B cell (primary cell): ENCODE measurements around the gene SMARCA4. TPM values are rescaled to one million over a fixed set of nuclear protein-coding genes. Genes with fewer than 3 reads are reported as not detected.

ENCODE experiments used
- ATAC-seq: fragments of 200-7000 bp; cut with Tn5 transposase; one replicate; pipeline ENCODE4 v1.10.0; 2021; ENCODE audit warnings: low read depth, mild to moderate bottlenecking, moderate number of reproducible peaks, moderate library complexity
- CTCF ChIA-PET: fragments of 350-600 bp; sonication (Branson Sonifier 250); formaldehyde crosslinking; loops from one replicate; lab custom pipeline; 2021; ENCODE audit warnings: antibody characterized with exemption, inconsistent platforms; lab: Charles Lee
- POLR2A ChIA-PET: fragments of 350-600 bp; sonication (Branson Sonifier 250); formaldehyde crosslinking; loops from one replicate; lab custom pipeline; 2021; ENCODE audit warnings: antibody characterized with exemption; lab: Charles Lee
- DNase-seq: peaks from one replicate; pipeline ENCODE4 v3.0.0; 2013
- H2AFZ ChIP-seq: 2 replicates; pipeline ENCODE4 v1.6.1; 2012; ENCODE audit warnings: mild to moderate bottlenecking, low read depth, low read length; ENCODE audit not compliant: insufficient read depth, poor library complexity, severe bottlenecking
- H3K27ac ChIP-seq, 2 donors: 1 replicate in 1 of 2; 2 replicates in 1 of 2; pipeline ENCODE4 v1.5.1; 2012 to 2013; ENCODE audit warnings: low read length in 2 of 2, mild to moderate bottlenecking in 2 of 2, moderate library complexity in 1 of 2
- H3K27me3 ChIP-seq, 4 experiments: fragments of 200-600 bp in 1 of 4; sonication (generic) in 1 of 4; replicated peaks in 1 of 4; 1 replicate in 2 of 4; 2 replicates in 2 of 4; pipeline versions ENCODE4 v1.6.1 to v1.7.0; 2013 to 2016; ENCODE audit warnings: low read length in 3 of 4, mild to moderate bottlenecking in 2 of 4, mixed read lengths in 1 of 4, moderate library complexity in 1 of 4; ENCODE audit not compliant: insufficient read depth in 4 of 4, control insufficient read depth in 3 of 4; ENCODE audit errors: control extremely low read depth in 1 of 4
- H3K36me3 ChIP-seq, 2 experiments: replicated peaks in 1 of 2; 1 replicate in 1 of 2; 2 replicates in 1 of 2; pipeline versions ENCODE4 v1.6.1 to v1.7.1; 2013; ENCODE audit warnings: low read length in 1 of 2; ENCODE audit not compliant: insufficient read depth in 2 of 2, control insufficient read depth in 1 of 2; ENCODE audit errors: control extremely low read depth in 1 of 2, extremely low read depth in 1 of 2
- H3K4me1 ChIP-seq, 2 donors: fragments of 200-600 bp in 1 of 2; sonication (generic) in 1 of 2; 1 replicate in 1 of 2; 2 replicates in 1 of 2; pipeline versions ENCODE4 v1.5.1 to v1.6.1; 2013 to 2017; ENCODE audit warnings: low read length in 2 of 2; ENCODE audit not compliant: control insufficient read depth in 2 of 2, insufficient read depth in 2 of 2
- H3K4me2 ChIP-seq: replicated peaks from 2 replicates; pipeline ENCODE3; 2012; ENCODE audit warnings: mild to moderate bottlenecking, low read depth, low read length; ENCODE audit not compliant: poor library complexity, severe bottlenecking
- H3K4me3 ChIP-seq, 5 experiments: fragments of 200-600 bp in 1 of 5; sonication (generic) in 1 of 5; 1 replicate in 3 of 5; 2 replicates in 2 of 5; pipeline versions ENCODE4 v1.5.1 to v1.7.0; 2011 to 2016; ENCODE audit warnings: low read length in 4 of 5, mild to moderate bottlenecking in 4 of 5, low read depth in 2 of 5, control low read depth in 1 of 5, moderate library complexity in 1 of 5; ENCODE audit not compliant: insufficient read depth in 1 of 5; ENCODE audit errors: control extremely low read depth in 1 of 5, extremely low read depth in 1 of 5
- H3K79me2 ChIP-seq: fragments of 200-600 bp; sonication (generic); one replicate; pipeline ENCODE4 v1.6.0; 2016; ENCODE audit warnings: low read length; ENCODE audit not compliant: control insufficient read depth, insufficient read depth
- H3K9ac ChIP-seq: fragments of 200-600 bp; sonication (generic); 2 replicates; pipeline ENCODE4 v1.6.1; 2017; ENCODE audit warnings: mild to moderate bottlenecking, low read length, moderate library complexity
- H3K9me3 ChIP-seq, 3 donors: one replicate each; pipeline versions ENCODE4 v1.6.1 to v1.7.1; 2013; ENCODE audit warnings: low read length in 2 of 3; ENCODE audit not compliant: control insufficient read depth in 2 of 3, insufficient read depth in 1 of 3; ENCODE audit errors: control extremely low read depth in 1 of 3
- H4K20me1 ChIP-seq: 2 replicates; pipeline ENCODE4 v1.6.0; 2012; ENCODE audit warnings: mild to moderate bottlenecking, low read length; ENCODE audit not compliant: insufficient read depth, control insufficient read depth, poor library complexity, severe bottlenecking
- H3K27ac Mint-ChIP-seq: one replicate; pipeline ENCODE4 v1.8.0; 2021; ENCODE audit warnings: mixed read lengths
- H3K27me3 Mint-ChIP-seq: one replicate; pipeline ENCODE4 v1.8.0; 2021; ENCODE audit warnings: mixed read lengths
- H3K4me1 Mint-ChIP-seq: one replicate; pipeline ENCODE4 v1.8.0; 2021; ENCODE audit warnings: mixed read lengths
- H3K4me3 Mint-ChIP-seq: one replicate; pipeline ENCODE4 v1.8.0; 2021; ENCODE audit warnings: mixed read lengths
- H3K9me3 Mint-ChIP-seq: one replicate; pipeline ENCODE4 v1.8.0; 2022; ENCODE audit warnings: mixed read lengths; ENCODE audit not compliant: insufficient read depth
- CTCF ChIP-seq: fragments of 200-600 bp; IDR thresholded peaks from one replicate; pipeline ENCODE4 v1.8.0; 2022; ENCODE audit warnings: antibody characterized with exemption, mild to moderate bottlenecking
- EZH2 ChIP-seq: IDR thresholded peaks from 2 replicates; pipeline ENCODE4 v1.6.1; 2012; ENCODE audit warnings: borderline replicate concordance, low read depth, mild to moderate bottlenecking, moderate library complexity, low read length; ENCODE audit not compliant: insufficient read depth, poor library complexity, severe bottlenecking
- WGBS: methylation state at CpG from one replicate; pipeline ENCODE4 v1.1.5; 2013; ENCODE audit warnings: missing lambda C conversion rate; ENCODE audit not compliant: insufficient coverage; 5-methylcytosine and 5-hydroxymethylcytosine counted together
- intact Hi-C: fragments of 100-400 bp; cut with micrococcal nuclease; formaldehyde crosslinking; loops from one replicate; pipeline ENCODE4 v1.10.0; 2022
- polyA plus RNA-seq: library from polyadenylated mRNA; depleted of rRNA; stranded (reverse); fragments of >200 nt; gene quantifications from 2 replicates; pipeline ENCODE4 v1.2.3, GENCODE V29; 2012
- total RNA-seq, 2 donors: library from RNA; stranded (reverse); fragments of 120-200 nt in 1 of 2; gene quantifications; 1 replicate in 1 of 2; 2 replicates in 1 of 2; pipeline versions ENCODE4 v1.2.3 to v1.2.4, GENCODE V29; 2013 to 2022

SMARCA4 gene
- total and polyA plus RNA-seq, 2 donors (not counting 1 experiment from before 2014, with no cell fraction given), result 49.7 to 82.3 TPM

DNA sequence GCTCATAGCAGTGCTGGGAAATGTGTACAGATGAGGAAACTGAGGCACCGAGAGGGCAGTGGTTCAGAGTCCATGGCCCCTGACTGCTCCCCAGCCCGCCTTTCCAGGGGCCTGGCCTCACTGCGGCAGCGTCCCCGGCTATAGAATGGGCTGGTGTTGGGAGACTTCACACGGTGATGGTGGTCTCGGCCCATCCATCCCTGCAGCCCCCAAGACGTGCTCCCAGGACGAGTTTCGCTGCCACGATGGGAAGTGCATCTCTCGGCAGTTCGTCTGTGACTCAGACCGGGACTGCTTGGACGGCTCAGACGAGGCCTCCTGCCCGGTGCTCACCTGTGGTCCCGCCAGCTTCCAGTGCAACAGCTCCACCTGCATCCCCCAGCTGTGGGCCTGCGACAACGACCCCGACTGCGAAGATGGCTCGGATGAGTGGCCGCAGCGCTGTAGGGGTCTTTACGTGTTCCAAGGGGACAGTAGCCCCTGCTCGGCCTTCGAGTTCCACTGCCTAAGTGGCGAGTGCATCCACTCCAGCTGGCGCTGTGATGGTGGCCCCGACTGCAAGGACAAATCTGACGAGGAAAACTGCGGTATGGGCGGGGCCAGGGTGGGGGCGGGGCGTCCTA is 144.3 kb downstream of the SMARCA4 start:
- Mint-ChIP-seq H3K27ac (no peak overlapping the region), H3K4me3 (no peak overlapping the region), H3K9me3 (no peaks in the 10 kb centered on the region), H3K4me1 (no peaks in the 10 kb centered on the region), H3K27me3 (no peaks in the 10 kb centered on the region)
- CTCF ChIA-PET, result interaction anchor here (0.5 to 1.2 kb wide), 2 partner anchors 17 to 21 kb away, joined by 3 read pairs; no protein-coding TSS in a partner anchor
- WGBS, result 97% methylated on average over 32 of the region's 36 CpGs
- H3K4me2 ChIP-seq, result no peak overlapping the region
- no peak overlapping the region for H3K27ac ChIP-seq
- POLR2A ChIA-PET, result no interaction called here
- no peak for TF ChIP-seq CTCF
- TF ChIP-seq EZH2, result no peak
- H3K27me3 ChIP-seq, result peaks cover 0 to 2% (median 0%) of the 10 kb centered on the region in 4 experiments
- intact Hi-C loops, result no loop called here
- H3K4me1 ChIP-seq, result no peaks in the 10 kb centered on the region
- H3K36me3 ChIP-seq, result peaks cover 0 to 4% of the 10 kb centered on the region in 2 experiments
- no peak overlapping the region for H2AFZ ChIP-seq
- no peak for ATAC-seq
- no peak overlapping the region for H3K4me3 ChIP-seq
- no peak overlapping the region for H3K9ac ChIP-seq
- no peaks in the 10 kb centered on the region for H3K79me2 ChIP-seq
- no peak for DNase-seq
- no peaks in the 10 kb centered on the region for H4K20me1 ChIP-seq
- H3K9me3 ChIP-seq, result peaks cover 0 to 11% (median 0%) of the 10 kb centered on the region in 3 donors

DNA sequence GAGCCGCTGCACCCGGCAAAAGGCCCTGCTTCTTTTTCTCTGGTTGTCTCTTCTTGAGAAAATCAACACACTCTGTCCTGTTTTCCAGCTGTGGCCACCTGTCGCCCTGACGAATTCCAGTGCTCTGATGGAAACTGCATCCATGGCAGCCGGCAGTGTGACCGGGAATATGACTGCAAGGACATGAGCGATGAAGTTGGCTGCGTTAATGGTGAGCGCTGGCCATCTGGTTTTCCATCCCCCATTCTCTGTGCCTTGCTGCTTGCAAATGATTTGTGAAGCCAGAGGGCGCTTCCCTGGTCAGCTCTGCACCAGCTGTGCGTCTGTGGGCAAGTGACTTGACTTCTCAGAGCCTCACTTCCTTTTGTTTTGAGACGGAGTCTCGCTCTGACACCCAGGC is 145.6 kb downstream of the SMARCA4 start:
- H3K4me1 ChIP-seq, result no peaks in the 10 kb centered on the region
- H3K27me3 ChIP-seq, result peaks cover 0 to 2% (median 0%) of the 10 kb centered on the region in 4 experiments
- intact Hi-C loops, result no loop called here
- CTCF ChIA-PET, result no interaction called here
- no peak overlapping the region for H3K4me3 ChIP-seq
- no peaks in the 10 kb centered on the region for H3K79me2 ChIP-seq
- no peak overlapping the region for H3K27ac Mint-ChIP-seq
- H3K4me3 Mint-ChIP-seq, result no peak overlapping the region
- ATAC-seq (no peak), DNase-seq (no peak)
- no peaks in the 10 kb centered on the region for H3K4me1 Mint-ChIP-seq
- no peak overlapping the region for H3K27ac ChIP-seq
- WGBS, result 96% methylated on average over 13 of the region's 13 CpGs
- H2AFZ ChIP-seq, result no peak overlapping the region
- H3K9me3 ChIP-seq, result peaks cover 0 to 8% (median 0%) of the 10 kb centered on the region in 3 donors
- H3K9ac ChIP-seq, result no peak overlapping the region
- H4K20me1 ChIP-seq, result no peaks in the 10 kb centered on the region
- no peaks in the 10 kb centered on the region for H3K9me3 Mint-ChIP-seq
- POLR2A ChIA-PET, result no interaction called here
- H3K36me3 ChIP-seq, result peaks cover 0 to 2% of the 10 kb centered on the region in 2 experiments
- no peaks in the 10 kb centered on the region for H3K27me3 Mint-ChIP-seq
- TF ChIP-seq CTCF (no peak), EZH2 (no peak)
- H3K4me2 ChIP-seq, result no peak overlapping the region
